Measurements from ENCODE around the gene ANAPC15. TPM values are rescaled to one million over a fixed set of nuclear protein-coding genes. Genes with fewer than 3 reads are reported as not detected.
"Not testable (repeated sequence)": the region's sequence is repeated elsewhere in the genome, so short reads cannot be mapped to it uniquely, and the experiment has no call there.

The ANAPC15 gene
- total RNA-seq, 1 donor from 2014 or later: 36.5 TPM

DNA sequence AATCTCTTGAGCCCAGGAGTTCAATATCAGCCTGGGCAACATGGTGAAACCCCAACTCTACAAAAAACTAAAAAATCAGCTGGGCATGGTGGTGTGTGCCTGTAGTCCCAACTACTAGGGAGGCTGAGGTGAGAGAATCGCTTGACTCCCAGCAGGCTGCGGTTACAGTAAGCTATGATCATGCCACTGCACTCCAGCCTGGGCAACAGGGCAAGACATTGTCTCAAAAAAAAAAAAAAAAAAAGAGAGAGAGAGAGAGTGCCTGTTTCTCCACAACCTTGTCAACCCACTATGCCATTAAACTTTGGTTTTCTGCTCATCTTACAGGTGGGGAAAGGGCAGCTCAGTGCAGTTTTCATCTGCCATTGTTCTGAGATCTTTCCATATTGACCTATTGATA lies 28.2 kb upstream of the ANAPC15 start:
- no peaks in the 10 kb centered on the region for H3K4me1 Mint-ChIP-seq (ENCODE audit: unreplicated experiment)
- H3K27me3 Mint-ChIP-seq (ENCODE audit: unreplicated experiment): no peaks in the 10 kb centered on the region
- H3K4me3 Mint-ChIP-seq (ENCODE audit: unreplicated experiment): no peak overlapping the region
- no peak overlapping the region for H3K27ac Mint-ChIP-seq (ENCODE audit: unreplicated experiment)
- H3K36me3 Mint-ChIP-seq (ENCODE audit: low read depth, unreplicated experiment): no peaks in the 10 kb centered on the region
- H3K9me3 Mint-ChIP-seq (ENCODE audit: unreplicated experiment): no peaks in the 10 kb centered on the region
- no peak for DNase-seq (ENCODE audit: low spot score)
- TF ChIP-seq CTCF (IDR thresholded peaks at IDR 0.05; ENCODE audit: unreplicated experiment): no peak

GRCh38 chr11:72139500-72139899 lies 27.0 kb upstream of the ANAPC15 start:
- no peaks in the 10 kb centered on the region for H3K9me3 Mint-ChIP-seq (ENCODE audit: unreplicated experiment)
- TF ChIP-seq CTCF (IDR thresholded peaks at IDR 0.05; ENCODE audit: unreplicated experiment): no peak
- H3K36me3 Mint-ChIP-seq (ENCODE audit: low read depth, unreplicated experiment): no peaks in the 10 kb centered on the region
- no peak overlapping the region for H3K27ac Mint-ChIP-seq (ENCODE audit: unreplicated experiment)
- no peaks in the 10 kb centered on the region for H3K4me1 Mint-ChIP-seq (ENCODE audit: unreplicated experiment)
- no peak overlapping the region for H3K4me3 Mint-ChIP-seq (ENCODE audit: unreplicated experiment)
- no peak for DNase-seq (ENCODE audit: low spot score)
- no peaks in the 10 kb centered on the region for H3K27me3 Mint-ChIP-seq (ENCODE audit: unreplicated experiment)

GRCh38 chr11:72138821-72139390 lies 26.4 kb upstream of the ANAPC15 start:
- no peaks in the 10 kb centered on the region for H3K4me1 Mint-ChIP-seq (ENCODE audit: unreplicated experiment)
- no peaks in the 10 kb centered on the region for H3K27me3 Mint-ChIP-seq (ENCODE audit: unreplicated experiment)
- no peak overlapping the region for H3K27ac Mint-ChIP-seq (ENCODE audit: unreplicated experiment)
- no peaks in the 10 kb centered on the region for H3K36me3 Mint-ChIP-seq (ENCODE audit: low read depth, unreplicated experiment)
- H3K9me3 Mint-ChIP-seq (ENCODE audit: unreplicated experiment): no peaks in the 10 kb centered on the region
- DNase-seq (ENCODE audit: low spot score): no peak
- no peak for TF ChIP-seq CTCF (IDR thresholded peaks at IDR 0.05; ENCODE audit: unreplicated experiment)
- H3K4me3 Mint-ChIP-seq (ENCODE audit: unreplicated experiment): no peak overlapping the region

GRCh38 chr11:72136684-72137262 lies 24.3 kb upstream of the ANAPC15 start:
- Mint-ChIP-seq H3K4me1 (ENCODE audit: unreplicated experiment) (no peaks in the 10 kb centered on the region), H3K4me3 (ENCODE audit: unreplicated experiment) (no peak overlapping the region), H3K27ac (ENCODE audit: unreplicated experiment) (no peak overlapping the region), H3K9me3 (ENCODE audit: unreplicated experiment) (no peaks in the 10 kb centered on the region), H3K36me3 (ENCODE audit: low read depth, unreplicated experiment) (no peaks in the 10 kb centered on the region), H3K27me3 (ENCODE audit: unreplicated experiment) (no peaks in the 10 kb centered on the region)
- DNase-seq (ENCODE audit: low spot score): no peak
- no peak for TF ChIP-seq CTCF (IDR thresholded peaks at IDR 0.05; ENCODE audit: unreplicated experiment)

DNA sequence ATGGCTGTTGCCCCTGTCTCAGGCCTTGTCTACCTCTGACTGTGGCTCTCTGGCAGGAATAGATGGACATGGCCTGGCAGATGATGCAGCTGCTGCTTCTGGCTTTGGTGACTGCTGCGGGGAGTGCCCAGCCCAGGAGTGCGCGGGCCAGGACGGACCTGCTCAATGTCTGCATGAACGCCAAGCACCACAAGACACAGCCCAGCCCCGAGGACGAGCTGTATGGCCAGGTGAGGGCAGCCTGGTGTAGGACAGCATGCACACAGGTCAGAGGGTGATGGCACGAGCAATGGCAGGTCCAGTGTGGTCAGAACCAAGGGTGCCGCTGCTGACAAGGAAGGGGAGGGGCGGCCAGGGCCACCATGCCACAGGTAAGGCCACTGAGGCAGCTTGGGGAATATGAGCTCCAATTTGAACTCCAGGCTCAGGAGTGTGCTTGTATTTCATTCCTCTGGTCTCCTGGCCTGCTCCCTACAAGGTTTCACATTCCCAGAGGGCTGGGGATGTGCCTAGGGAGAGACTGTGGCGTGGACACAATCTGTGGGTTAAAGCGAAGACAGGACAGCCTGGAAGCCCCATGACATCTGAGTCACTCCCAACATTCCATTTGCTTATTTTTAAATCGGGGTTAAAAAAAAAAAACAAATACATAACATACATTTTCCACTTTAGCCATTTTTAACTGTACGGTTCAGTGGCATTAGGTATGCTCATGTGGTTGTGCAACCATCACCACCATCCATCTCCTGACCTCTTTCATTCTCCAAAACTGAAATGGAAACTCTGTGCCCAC lies 23.6 kb upstream of the ANAPC15 start:
- H3K36me3 Mint-ChIP-seq (ENCODE audit: low read depth, unreplicated experiment): no peaks in the 10 kb centered on the region
- no peak for TF ChIP-seq CTCF (IDR thresholded peaks at IDR 0.05; ENCODE audit: unreplicated experiment)
- H3K9me3 Mint-ChIP-seq (ENCODE audit: unreplicated experiment): no peaks in the 10 kb centered on the region
- H3K4me3 Mint-ChIP-seq (ENCODE audit: unreplicated experiment): no peak overlapping the region
- DNase-seq (ENCODE audit: low spot score): no peak
- H3K27ac Mint-ChIP-seq (ENCODE audit: unreplicated experiment): no peak overlapping the region
- H3K4me1 Mint-ChIP-seq (ENCODE audit: unreplicated experiment): no peaks in the 10 kb centered on the region
- no peaks in the 10 kb centered on the region for H3K27me3 Mint-ChIP-seq (ENCODE audit: unreplicated experiment)

DNA sequence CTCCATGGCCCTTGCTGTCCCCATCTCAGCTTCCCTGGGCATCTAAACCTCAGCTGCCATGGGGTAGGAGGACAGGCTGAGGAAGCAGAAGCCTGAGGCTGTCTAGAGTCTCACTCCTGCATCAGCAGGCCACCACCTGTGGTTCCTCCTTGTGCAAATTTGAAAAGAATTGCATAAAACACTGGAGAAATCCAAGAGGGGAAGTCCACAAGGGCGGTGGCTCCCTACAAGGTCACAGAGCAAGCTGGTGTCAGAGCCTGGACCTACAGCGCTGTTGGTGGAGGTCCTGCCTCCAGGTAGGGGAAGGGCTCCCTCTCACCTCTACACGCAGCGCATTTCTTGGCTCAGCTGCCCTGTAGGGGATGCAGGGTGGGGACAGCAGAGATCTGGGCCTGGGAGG lies 23.0 kb upstream of the ANAPC15 start, which contains the start of gene FOLR3:
TSS of gene FOLR3 (plus strand) at position 253 of the 400 bp plus-strand sequence. CDS start 228 bp downstream, outside the sequence.
- not testable (repeated sequence) for DNase-seq (ENCODE audit: low spot score); H3K4me3 Mint-ChIP-seq (ENCODE audit: unreplicated experiment); H3K27me3 Mint-ChIP-seq (ENCODE audit: unreplicated experiment); H3K4me1 Mint-ChIP-seq (ENCODE audit: unreplicated experiment); H3K9me3 Mint-ChIP-seq (ENCODE audit: unreplicated experiment); H3K36me3 Mint-ChIP-seq (ENCODE audit: low read depth, unreplicated experiment); H3K27ac Mint-ChIP-seq (ENCODE audit: unreplicated experiment)
